Renal pelvis (tissue), 4 donors: ENCODE measurements around the gene GATA5. TPM values are rescaled to one million over a fixed set of nuclear protein-coding genes. Genes with fewer than 3 reads are reported as not detected.

Experiments used
- DNase-seq: peaks from one replicate; pipeline ENCODE4 v3.0.0-alpha.2; 2013
- polyA plus RNA-seq, 3 donors: library from polyadenylated mRNA; unstranded; fragments of 120-200 nt; gene quantifications; one replicate each; pipeline ENCODE4 v1.2.1, GENCODE V29; 2013; ENCODE audit not compliant: insufficient read length in 3 of 3

The GATA5 gene
- polyA plus RNA-seq, 3 donors, result 7.5 to 11.0 (median 8.2) TPM

DNA sequence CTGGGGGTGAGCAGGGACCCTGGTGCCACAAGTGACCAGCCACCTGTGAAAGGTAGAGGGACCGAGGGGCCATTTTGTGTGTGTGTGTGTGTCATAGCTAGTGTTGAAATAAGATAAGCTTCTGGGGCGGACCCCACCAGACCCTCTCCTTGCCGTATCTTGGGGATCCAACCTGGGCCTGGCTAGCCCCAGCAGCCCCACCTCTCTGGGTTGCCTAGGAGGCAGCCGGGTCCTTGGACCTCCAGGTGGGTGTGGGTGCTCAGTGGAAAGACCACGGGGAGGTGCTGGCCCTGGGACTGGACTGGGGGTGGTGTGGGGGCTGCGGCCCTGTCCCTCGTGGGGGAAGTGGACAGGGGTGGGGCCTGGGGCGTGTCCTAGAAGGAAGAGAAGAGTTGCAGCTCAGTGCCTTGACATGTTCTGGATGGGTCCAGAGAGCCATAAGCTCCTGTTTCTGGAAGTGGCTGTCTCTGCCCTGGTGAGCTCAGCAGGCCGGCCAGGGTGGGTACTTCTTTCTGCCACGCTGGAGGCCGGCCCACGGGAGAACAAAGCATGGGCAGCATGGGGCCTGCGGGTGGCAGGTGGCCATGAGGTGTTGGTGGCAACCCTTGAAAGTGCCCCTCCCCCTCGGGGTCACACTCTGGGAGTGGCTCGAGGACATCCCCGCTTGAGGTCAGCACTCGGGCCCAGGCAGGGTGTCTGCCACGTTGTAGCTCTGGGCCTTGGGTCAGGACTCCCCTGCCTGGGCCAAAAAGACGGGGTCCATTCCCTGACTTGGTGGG lies 56.9 kb downstream of the GATA5 start:
- DNase-seq, result no peak

DNA sequence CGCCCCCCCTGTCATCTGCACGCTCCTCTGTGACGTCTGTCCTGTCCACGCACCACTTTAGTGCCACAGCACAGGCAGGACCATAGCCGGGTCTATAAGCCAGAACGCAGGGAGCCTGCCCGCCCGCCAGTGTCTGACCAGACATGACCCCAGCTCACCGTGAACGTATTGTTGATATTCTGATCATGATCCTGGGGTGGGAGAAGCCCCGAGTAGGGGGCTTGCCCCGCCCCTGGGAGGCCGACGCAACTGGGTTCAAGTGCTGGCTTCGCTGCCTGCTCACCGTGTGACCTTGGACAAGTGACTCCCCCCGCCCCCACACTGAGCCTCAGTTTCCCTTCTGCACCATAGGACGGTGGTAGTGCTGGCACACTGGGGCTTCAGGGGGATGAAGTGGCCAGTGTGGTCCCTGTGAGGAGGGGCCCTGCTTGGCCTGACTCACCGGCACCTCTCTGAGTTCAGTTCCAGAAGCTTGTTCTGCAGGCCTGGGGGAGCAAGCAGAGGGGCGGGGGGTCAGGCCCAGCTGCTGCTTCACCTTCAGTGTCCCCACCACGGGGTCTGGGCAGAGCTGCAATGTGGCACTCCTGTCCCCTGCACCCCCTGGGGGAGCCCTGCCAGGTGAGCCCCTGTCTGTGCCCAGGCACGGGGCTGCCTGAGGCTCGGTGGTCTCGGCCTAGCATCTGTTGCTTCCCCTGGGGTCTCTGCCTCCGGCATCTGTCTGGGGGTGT lies 57.6 kb downstream of the GATA5 start:
- no peak for DNase-seq

DNA sequence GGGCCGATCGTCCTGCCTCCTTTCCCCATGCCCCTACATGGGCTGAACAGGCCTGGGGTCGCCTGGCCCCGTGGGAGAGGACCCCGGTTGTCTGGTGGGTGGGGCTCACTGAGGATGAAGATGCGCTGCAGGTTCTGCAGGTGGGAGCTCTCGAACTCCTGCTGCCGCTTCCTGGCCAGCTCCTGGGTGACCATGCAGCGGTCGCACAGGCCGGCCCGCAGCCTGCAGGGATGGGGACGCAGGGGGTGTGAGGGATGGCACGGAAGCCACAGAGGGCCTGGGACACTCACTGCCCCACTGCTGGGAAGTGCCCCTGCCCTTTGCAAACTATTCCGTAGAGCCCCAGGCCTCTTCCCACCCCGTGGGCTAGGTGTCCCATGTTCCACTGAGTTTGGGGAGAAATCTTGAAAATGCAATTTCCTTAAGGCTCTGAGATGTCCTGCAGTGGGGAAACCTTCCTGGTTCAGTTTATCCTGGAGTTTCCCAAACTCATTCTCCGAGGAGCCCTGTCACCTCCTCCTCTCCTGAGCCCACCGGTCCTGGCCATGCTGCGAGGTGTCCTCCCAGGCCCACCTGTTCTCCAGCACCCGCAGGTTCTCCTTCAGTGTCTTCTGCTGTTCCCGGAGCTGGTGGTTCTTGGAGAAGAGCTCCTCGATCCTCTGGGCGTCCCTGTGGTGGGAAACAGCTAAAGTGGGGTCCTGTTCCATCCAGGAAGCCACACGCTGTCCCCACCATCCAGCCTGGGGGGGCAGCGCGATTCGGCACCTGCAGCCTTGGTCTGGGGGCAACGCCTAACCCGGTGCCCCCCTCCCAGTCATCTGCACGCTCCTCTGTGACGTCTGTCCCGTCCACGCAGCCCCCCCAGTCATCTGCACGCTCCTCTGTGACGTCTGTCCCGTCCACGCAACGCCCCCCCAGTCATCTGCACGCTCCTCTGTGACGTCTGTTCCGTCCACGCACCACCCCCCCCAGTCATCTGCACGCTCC lies 58.9 kb downstream of the GATA5 start:
- DNase-seq, result no peak

DNA sequence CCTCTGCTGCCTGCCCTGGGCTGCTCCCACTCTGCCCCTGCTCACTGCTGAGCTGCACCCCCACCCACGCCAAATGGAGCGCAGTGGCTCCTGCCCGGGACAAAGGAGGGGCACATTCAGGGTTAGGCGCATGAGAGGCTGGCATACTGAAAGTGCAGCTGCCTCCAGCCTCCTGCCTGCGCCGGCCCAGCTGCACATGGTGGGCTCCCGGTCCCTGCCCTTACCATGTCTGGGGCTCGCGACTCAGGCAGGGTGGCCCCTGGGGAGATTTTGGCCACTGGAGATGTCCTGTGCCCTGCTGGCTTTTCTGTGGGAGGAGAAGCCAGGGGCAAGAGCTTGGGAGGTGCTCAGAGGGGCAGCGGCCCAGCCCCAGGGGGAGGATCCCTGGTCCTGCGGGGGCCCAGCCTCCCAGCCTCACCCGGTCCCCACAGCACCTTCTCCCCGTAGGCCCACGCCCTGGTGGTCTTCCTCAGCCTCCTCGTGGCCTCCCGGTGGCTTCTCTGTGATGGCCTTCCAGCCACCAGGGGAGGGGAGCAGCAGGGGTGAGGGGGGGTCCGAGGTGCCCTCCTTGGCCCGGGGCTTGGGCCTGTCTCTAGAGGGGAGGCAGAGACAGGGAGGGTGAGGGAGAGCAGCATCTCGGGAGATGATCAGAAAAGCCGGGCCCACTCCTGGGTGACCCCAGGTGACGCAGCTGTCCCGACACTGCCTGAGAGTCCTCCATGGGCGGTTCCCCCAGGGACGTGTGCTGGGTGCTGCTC lies 60.3 kb downstream of the GATA5 start:
- no peak for DNase-seq

DNA sequence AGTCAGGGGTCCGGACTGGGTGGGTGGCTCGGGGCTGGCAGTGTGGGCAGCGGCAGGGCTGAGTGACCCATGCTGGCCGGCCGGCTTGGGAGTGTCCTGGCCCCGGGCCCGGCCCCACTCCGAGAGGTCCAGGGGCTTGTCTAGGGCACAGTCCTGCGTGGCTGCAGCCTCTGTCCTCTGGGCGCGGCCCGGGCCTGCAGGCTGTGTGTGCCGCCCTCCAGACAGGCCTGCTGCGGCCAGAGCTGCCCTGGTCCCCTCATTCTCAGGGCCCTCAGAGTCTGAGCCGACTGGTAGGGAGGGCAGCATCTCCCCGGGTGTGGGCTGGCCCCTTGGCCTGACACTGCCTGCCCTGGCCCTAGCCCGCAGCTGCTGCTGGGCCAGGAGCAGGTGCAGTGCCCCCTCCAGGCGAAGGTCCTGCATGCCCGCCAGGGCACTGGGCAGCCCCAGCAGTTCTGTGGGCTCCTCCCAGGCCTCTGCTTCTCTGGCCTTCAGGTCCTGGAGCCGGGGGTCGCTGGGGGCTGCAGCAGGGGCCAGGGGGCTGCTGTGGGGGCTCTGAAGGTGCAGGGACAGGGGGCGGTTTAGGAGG lies 61.8 kb downstream of the GATA5 start:
- DNase-seq, result no peak

Other genes with a start within 250 kb of the GATA5 start
- gene OSBPL2, start 237.5 kb downstream of the GATA5 start, polyA plus RNA-seq, result 10 to 100 TPM; 27.6 to 40.8 (median 39.3) TPM
- gene ADRM1, start 173.0 kb downstream of the GATA5 start, polyA plus RNA-seq, result 10 to 100 TPM; 54.1 to 72.3 (median 67.0) TPM
- 100 to 1,000 TPM; 158 to 190 (median 164) TPM for gene LAMA5, start 108.7 kb downstream of the GATA5 start, polyA plus RNA-seq
- 1,000 to 10,000 TPM in 1 of 3 donors, 100 to 1,000 TPM in 2; 739 to 1,106 (median 923) TPM for gene RPS21, start 88.9 kb downstream of the GATA5 start, polyA plus RNA-seq
- gene CABLES2, start 68.7 kb downstream of the GATA5 start, polyA plus RNA-seq, result 10 to 100 TPM in 2 of 3 donors, 1 to 10 TPM in 1; 8.6 to 13.8 (median 10.1) TPM
- 1 to 10 TPM; 2.4 to 2.9 (median 2.7) TPM for gene RBBP8NL, start 48.5 kb downstream of the GATA5 start, polyA plus RNA-seq
- 1 to 10 TPM; 3.3 to 4.4 (median 3.5) TPM for gene SLCO4A1, start 166.5 kb upstream of the GATA5 start, polyA plus RNA-seq
- gene NTSR1, start 232.8 kb upstream of the GATA5 start, polyA plus RNA-seq, result 1 to 10 TPM; 1.4 to 2.4 (median 2.0) TPM